ENCODE measurements around the gene NAP1L1.

GRCh38 chr12:76065917-76066316 lies 18.6 kb downstream of the NAP1L1 start:
- TF ChIP-seq, protein P1, sequence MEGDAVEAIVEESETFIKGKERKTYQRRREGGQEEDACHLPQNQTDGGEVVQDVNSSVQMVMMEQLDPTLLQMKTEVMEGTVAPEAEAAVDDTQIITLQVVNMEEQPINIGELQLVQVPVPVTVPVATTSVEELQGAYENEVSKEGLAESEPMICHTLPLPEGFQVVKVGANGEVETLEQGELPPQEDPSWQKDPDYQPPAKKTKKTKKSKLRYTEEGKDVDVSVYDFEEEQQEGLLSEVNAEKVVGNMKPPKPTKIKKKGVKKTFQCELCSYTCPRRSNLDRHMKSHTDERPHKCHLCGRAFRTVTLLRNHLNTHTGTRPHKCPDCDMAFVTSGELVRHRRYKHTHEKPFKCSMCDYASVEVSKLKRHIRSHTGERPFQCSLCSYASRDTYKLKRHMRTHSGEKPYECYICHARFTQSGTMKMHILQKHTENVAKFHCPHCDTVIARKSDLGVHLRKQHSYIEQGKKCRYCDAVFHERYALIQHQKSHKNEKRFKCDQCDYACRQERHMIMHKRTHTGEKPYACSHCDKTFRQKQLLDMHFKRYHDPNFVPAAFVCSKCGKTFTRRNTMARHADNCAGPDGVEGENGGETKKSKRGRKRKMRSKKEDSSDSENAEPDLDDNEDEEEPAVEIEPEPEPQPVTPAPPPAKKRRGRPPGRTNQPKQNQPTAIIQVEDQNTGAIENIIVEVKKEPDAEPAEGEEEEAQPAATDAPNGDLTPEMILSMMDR (conservative IDR thresholded peaks at IDR 0.05; ENCODE audit: low read depth, low read length) = no peak
- no peak for TF ChIP-seq EZH2 (IDR thresholded peaks at IDR 0.05; ENCODE audit: borderline replicate concordance, low read depth, low read length, poor library complexity, severe bottlenecking)

All from A673 (cell line).